ENCODE results near the gene SH2D6. TPM values are rescaled to one million over a fixed set of nuclear protein-coding genes. Genes with fewer than 3 reads are reported as not detected.

SH2D6 gene
- total RNA-seq, 1 experiment from 2014 or later: 0.84 TPM

DNA sequence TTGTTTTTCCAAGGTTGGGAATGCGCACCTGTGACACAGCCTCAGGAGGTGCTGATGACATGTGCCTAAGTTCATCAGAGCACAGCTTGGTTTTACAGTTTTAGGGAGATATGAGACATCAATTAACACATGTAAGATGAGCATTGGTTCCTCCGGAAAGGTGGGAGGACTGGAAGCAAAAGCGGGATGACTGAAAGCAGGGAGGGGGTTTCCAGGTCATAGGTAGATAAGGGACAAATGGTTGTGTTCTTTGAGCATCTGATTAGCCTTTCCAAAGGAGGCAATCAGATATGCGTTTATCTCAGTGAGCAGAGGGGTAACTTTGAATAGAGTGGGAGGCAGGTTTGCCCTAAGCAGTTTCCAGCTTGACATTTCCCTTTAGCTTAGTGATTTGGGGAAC is 34.7 kb upstream of the SH2D6 start:
- Mint-ChIP-seq H3K36me3 (ENCODE audit: insufficient read depth, unreplicated experiment) (peaks cover 65% of the 10 kb centered on the region), H3K27ac (ENCODE audit: low read depth, unreplicated experiment) (peak overlapping the region; percentile 39), H3K4me1 (ENCODE audit: insufficient read depth, unreplicated experiment) (no peaks in the 10 kb centered on the region), H3K9me3 (ENCODE audit: unreplicated experiment) (no peaks in the 10 kb centered on the region), H3K27me3 (ENCODE audit: insufficient read depth, unreplicated experiment) (no peaks in the 10 kb centered on the region), H3K4me3 (ENCODE audit: unreplicated experiment) (no peak overlapping the region)
- intact Hi-C loops (cut with micrococcal nuclease): no loop called here
- CTCF ChIA-PET: interaction anchor here (0.9 to 1.0 kb wide), 2 partner anchors 8 to 9 kb away, joined by 3 to 6 read pairs; no protein-coding TSS in a partner anchor
- no peak for DNase-seq (ENCODE audit: unreplicated experiment)
- TF ChIP-seq, protein P1, sequence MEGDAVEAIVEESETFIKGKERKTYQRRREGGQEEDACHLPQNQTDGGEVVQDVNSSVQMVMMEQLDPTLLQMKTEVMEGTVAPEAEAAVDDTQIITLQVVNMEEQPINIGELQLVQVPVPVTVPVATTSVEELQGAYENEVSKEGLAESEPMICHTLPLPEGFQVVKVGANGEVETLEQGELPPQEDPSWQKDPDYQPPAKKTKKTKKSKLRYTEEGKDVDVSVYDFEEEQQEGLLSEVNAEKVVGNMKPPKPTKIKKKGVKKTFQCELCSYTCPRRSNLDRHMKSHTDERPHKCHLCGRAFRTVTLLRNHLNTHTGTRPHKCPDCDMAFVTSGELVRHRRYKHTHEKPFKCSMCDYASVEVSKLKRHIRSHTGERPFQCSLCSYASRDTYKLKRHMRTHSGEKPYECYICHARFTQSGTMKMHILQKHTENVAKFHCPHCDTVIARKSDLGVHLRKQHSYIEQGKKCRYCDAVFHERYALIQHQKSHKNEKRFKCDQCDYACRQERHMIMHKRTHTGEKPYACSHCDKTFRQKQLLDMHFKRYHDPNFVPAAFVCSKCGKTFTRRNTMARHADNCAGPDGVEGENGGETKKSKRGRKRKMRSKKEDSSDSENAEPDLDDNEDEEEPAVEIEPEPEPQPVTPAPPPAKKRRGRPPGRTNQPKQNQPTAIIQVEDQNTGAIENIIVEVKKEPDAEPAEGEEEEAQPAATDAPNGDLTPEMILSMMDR (IDR thresholded peaks at IDR 0.05; ENCODE audit: unreplicated experiment): no peak
- POLR2A ChIA-PET: interaction anchor here (0.7 to 1.5 kb wide), 6 partner anchors 10 to 168 kb away, joined by 3 to 6 read pairs (median 4); partner anchors contain the start of genes ELMOD3 and RETSAT
- BruUV-seq (replicated peaks): no TSS peak

DNA sequence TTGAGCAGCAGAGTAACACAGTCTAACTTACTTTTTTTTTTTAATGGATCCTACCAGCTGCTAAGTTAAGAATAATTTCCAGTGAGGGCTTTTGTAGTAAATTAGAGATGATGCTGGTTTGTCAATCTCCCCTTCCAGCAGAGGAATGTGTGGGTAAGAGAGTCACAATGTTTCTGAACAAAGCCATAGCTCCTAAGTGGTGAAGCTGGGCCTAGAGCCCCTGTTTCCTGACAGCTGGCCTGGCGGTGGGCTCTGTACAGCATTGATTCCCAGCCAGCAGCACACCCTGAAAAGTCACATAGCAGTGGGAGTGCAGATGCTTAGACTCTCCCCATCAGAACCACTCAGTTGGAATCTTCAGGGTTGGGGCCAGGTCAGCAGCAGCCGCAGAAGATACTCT is 32.8 kb upstream of the SH2D6 start:
- Mint-ChIP-seq H3K27ac (ENCODE audit: low read depth, unreplicated experiment) (no peak overlapping the region), H3K27me3 (ENCODE audit: insufficient read depth, unreplicated experiment) (no peaks in the 10 kb centered on the region), H3K4me1 (ENCODE audit: insufficient read depth, unreplicated experiment) (no peaks in the 10 kb centered on the region), H3K4me3 (ENCODE audit: unreplicated experiment) (no peak overlapping the region), H3K9me3 (ENCODE audit: unreplicated experiment) (no peaks in the 10 kb centered on the region), H3K36me3 (ENCODE audit: insufficient read depth, unreplicated experiment) (peaks cover 59% of the 10 kb centered on the region)
- TF ChIP-seq, protein P1 (IDR thresholded peaks at IDR 0.05; ENCODE audit: unreplicated experiment): no peak
- ChIA-PET POLR2A (interaction anchor here (0.6 kb wide), 1 partner anchor 156 kb away, joined by 4 read pairs; no protein-coding TSS in a partner anchor), CTCF (interaction anchor here (0.6 to 1.2 kb wide), 3 partner anchors 16 to 146 kb away, joined by 3 read pairs; no protein-coding TSS in a partner anchor)
- intact Hi-C loops (cut with micrococcal nuclease): no loop called here
- no TSS peak for BruUV-seq (replicated peaks)
- DNase-seq (ENCODE audit: unreplicated experiment): no peak

DNA sequence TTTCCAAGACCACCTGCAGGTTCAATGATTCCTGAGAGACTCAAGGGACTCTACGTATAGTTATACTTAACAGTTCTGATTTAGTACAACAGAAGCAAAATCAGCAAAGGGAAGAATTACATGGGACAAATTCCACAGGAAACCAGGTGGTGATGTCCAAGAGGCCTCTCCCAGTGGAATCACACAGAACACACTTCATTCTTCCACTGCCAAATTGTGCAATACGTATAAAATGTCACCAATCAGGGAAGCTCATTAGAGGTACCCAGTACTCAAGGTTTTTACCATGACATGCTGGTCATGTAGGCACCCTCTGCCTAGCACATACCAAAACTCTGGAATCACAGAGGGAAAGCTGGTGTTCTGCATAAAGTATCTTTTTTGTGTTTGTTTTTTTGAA is 30.8 kb upstream of the SH2D6 start:
- DNase-seq (ENCODE audit: unreplicated experiment): no peak
- no peak overlapping the region for H3K27ac Mint-ChIP-seq (ENCODE audit: low read depth, unreplicated experiment)
- H3K9me3 Mint-ChIP-seq (ENCODE audit: unreplicated experiment): no peaks in the 10 kb centered on the region
- H3K4me3 Mint-ChIP-seq (ENCODE audit: unreplicated experiment): no peak overlapping the region
- no TSS peak for BruUV-seq (replicated peaks)
- TF ChIP-seq, protein P1 (IDR thresholded peaks at IDR 0.05; ENCODE audit: unreplicated experiment): no peak
- no peaks in the 10 kb centered on the region for H3K4me1 Mint-ChIP-seq (ENCODE audit: insufficient read depth, unreplicated experiment)
- no peaks in the 10 kb centered on the region for H3K27me3 Mint-ChIP-seq (ENCODE audit: insufficient read depth, unreplicated experiment)
- H3K36me3 Mint-ChIP-seq (ENCODE audit: insufficient read depth, unreplicated experiment): peaks cover 60% of the 10 kb centered on the region
- CTCF ChIA-PET: interaction anchor here (0.8 to 0.9 kb wide), 2 partner anchors 11 to 46 kb away, joined by 3 to 4 read pairs; no protein-coding TSS in a partner anchor
- intact Hi-C loops (cut with micrococcal nuclease): no loop called here
- POLR2A ChIA-PET: interaction anchor here (0.7 kb wide), 1 partner anchor 10 kb away, joined by 3 read pairs; no protein-coding TSS in a partner anchor

DNA sequence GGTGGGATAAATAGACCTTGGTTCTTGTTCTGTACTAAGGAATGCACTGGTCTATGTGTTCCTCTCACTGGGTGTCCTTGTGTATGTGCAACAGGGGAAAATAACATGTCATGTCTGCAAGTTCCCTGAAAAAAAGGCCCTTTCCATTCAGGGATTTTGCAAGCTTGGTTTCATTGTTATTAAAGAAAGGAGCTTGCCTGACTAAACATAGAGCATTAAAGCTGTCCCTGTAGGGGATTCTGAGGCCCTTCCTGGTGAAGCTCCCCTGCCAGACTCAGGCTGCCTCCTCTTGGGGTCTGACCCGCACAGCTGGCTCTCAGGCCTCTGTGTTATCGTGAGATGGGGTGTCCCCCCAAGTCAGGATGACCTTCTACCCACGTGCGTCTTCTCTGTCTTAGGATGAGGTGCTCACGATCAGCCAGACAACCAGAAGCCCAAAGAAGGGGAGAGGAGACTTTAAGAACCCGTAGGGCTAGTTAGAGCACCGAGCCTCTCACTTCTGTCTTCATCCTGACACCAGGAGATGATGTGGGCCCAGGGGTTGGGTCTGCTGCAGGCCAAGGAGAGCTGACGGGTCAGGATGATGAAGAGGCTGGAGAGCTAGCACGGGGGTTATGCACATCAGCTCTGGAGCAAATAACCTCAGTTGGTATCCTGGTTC is 29.5 kb upstream of the SH2D6 start:
- H3K4me1 Mint-ChIP-seq (ENCODE audit: insufficient read depth, unreplicated experiment): peaks cover 3% of the 10 kb centered on the region
- ChIA-PET POLR2A (interaction anchor here (1.0 to 1.3 kb wide), 3 partner anchors 18 to 34 kb away, joined by 3 to 5 read pairs (median 5); partner anchors contain the start of genes ELMOD3 and RETSAT), CTCF (interaction anchor here (0.5 to 1.1 kb wide), 4 partner anchors 9 to 162 kb away, joined by 3 to 4 read pairs (median 4); no protein-coding TSS in a partner anchor)
- TF ChIP-seq, protein P1 (IDR thresholded peaks at IDR 0.05; ENCODE audit: unreplicated experiment): no peak
- H3K27ac Mint-ChIP-seq (ENCODE audit: low read depth, unreplicated experiment): no peak overlapping the region
- no peak overlapping the region for H3K4me3 Mint-ChIP-seq (ENCODE audit: unreplicated experiment)
- intact Hi-C loops (cut with micrococcal nuclease): no loop called here
- no peak for DNase-seq (ENCODE audit: unreplicated experiment)
- no peaks in the 10 kb centered on the region for H3K27me3 Mint-ChIP-seq (ENCODE audit: insufficient read depth, unreplicated experiment)
- H3K36me3 Mint-ChIP-seq (ENCODE audit: insufficient read depth, unreplicated experiment): peaks cover 64% of the 10 kb centered on the region
- H3K9me3 Mint-ChIP-seq (ENCODE audit: unreplicated experiment): no peaks in the 10 kb centered on the region
- no TSS peak for BruUV-seq (replicated peaks)
